Stimulated activated memory B cell treated with anti-CD40 and anti-IgM and Interleukin-4, amounts not matched to agents 10 μg/mL and 1 μg/mL and 100 μg/mL, for 72 hours (primary cell): Measurements from ENCODE around the gene ARL4D.

Experiments
- ATAC-seq: fragments of 150-1000 bp; cut with Tn5 transposase; 2 replicates; pipeline ENCODE4 v1.10.0; 2021
- H3K27ac Mint-ChIP-seq: one replicate; pipeline ENCODE4 v1.8.0; 2022; ENCODE audit warnings: mild to moderate bottlenecking, mixed read lengths
- H3K27me3 Mint-ChIP-seq: one replicate; pipeline ENCODE4 v1.8.0; 2022; ENCODE audit warnings: mixed read lengths
- H3K36me3 Mint-ChIP-seq: one replicate; pipeline ENCODE4 v1.8.0; 2022; ENCODE audit warnings: mixed read lengths
- H3K4me1 Mint-ChIP-seq: one replicate; pipeline ENCODE4 v1.8.0; 2022; ENCODE audit warnings: mixed read lengths
- H3K4me3 Mint-ChIP-seq: one replicate; pipeline ENCODE4 v1.8.0; 2022; ENCODE audit warnings: mild to moderate bottlenecking, moderate library complexity, mixed read lengths
- H3K9me3 Mint-ChIP-seq: one replicate; pipeline ENCODE4 v1.8.0; 2022; ENCODE audit warnings: mixed read lengths

The ARL4D gene

DNA sequence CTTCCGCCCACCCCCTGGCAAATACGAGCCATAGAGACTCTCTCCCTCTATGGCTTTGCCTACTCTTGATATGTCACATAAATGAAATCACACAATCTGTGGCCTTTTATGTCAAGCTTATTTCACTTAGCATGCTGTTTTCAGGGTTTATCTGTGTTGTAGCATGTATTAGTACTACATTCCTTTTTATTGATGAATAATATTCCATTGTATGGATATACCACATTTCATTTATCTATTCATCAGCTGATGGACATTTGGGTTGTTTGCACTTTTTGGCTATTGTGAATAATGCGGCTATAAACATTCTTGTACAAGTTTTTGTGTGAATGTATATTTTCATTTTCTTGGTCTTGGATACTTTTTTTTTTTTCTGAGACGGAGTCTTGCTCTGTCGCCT, 48.0 kb downstream of the ARL4D start:
- H3K4me3 Mint-ChIP-seq: no peak overlapping the region
- ATAC-seq: no peak
- no peaks in the 10 kb centered on the region for H3K4me1 Mint-ChIP-seq
- no peak overlapping the region for H3K27ac Mint-ChIP-seq
- no peaks in the 10 kb centered on the region for H3K9me3 Mint-ChIP-seq
- no peaks in the 10 kb centered on the region for H3K36me3 Mint-ChIP-seq
- peaks cover 17% of the 10 kb centered on the region for H3K27me3 Mint-ChIP-seq

GRCh38 chr17:43448720-43449469, 50.1 kb downstream of the ARL4D start:
- H3K27ac Mint-ChIP-seq: no peak overlapping the region
- no peaks in the 10 kb centered on the region for H3K4me1 Mint-ChIP-seq
- H3K27me3 Mint-ChIP-seq: peaks cover 10% of the 10 kb centered on the region
- ATAC-seq: no peak
- H3K36me3 Mint-ChIP-seq: no peaks in the 10 kb centered on the region
- H3K9me3 Mint-ChIP-seq: no peaks in the 10 kb centered on the region
- H3K4me3 Mint-ChIP-seq: no peak overlapping the region

GRCh38 chr17:43449470-43450248, 50.9 kb downstream of the ARL4D start:
- no peak overlapping the region for H3K4me3 Mint-ChIP-seq
- H3K27me3 Mint-ChIP-seq: peaks cover 5% of the 10 kb centered on the region
- H3K27ac Mint-ChIP-seq: no peak overlapping the region
- H3K36me3 Mint-ChIP-seq: no peaks in the 10 kb centered on the region
- no peaks in the 10 kb centered on the region for H3K9me3 Mint-ChIP-seq
- no peak for ATAC-seq
- H3K4me1 Mint-ChIP-seq: no peaks in the 10 kb centered on the region
